A549 treated with GW870086 at 1 μM for 4 hours (cell line): Measurements from ENCODE around the gene PLA1A. TPM values are rescaled to one million over a fixed set of nuclear protein-coding genes. Genes with fewer than 3 reads are reported as not detected.

ENCODE experiments used
- total RNA-seq: library from RNA; stranded (reverse); fragments of 200-300 nt; extraction: Qiagen RNA extraction; gene quantifications from 5 replicates; pipeline ENCODE4 v1.2.3, GENCODE V29; 2022; ENCODE audit warnings: low read depth

The PLA1A gene
- total RNA-seq = 0.11 to 0.56 TPM (median 0.44 TPM) in 5 replicates

GRCh38 chr3:119597548-119598288, at the start of gene PLA1A:
Gene PLA1A (plus strand): TSS chr3:119597885. CDS start chr3:119597914, 29 bp downstream.

GRCh38 chr3:119559441-119559963, 38.2 kb upstream of the PLA1A start, which contains the start of gene CD80:
Gene CD80 (minus strand): TSS chr3:119559614. CDS start chr3:119557728, 1,886 bp downstream.

GRCh38 chr3:119579366-119580066, 18.2 kb upstream of the PLA1A start, which contains the start of gene ADPRH:
Gene ADPRH (plus strand): TSS chr3:119579492. CDS start chr3:119582170, 2,678 bp downstream.

GRCh38 chr3:119660474-119661440, 63.1 kb downstream of the PLA1A start, which contains the start of gene POPDC2:
Gene POPDC2 (minus strand): TSS chr3:119660589. CDS start chr3:119660423, 166 bp downstream.

GRCh38 chr3:119676771-119677640, 79.3 kb downstream of the PLA1A start, which contains the start of gene COX17:
Gene COX17 (minus strand): TSS chr3:119677406. CDS start chr3:119677310, 96 bp downstream.

Other genes with a start within 250 kb of the PLA1A start
- 24.4 to 27.4 TPM (median 25.3 TPM) in 5 replicates for gene TMEM39A, start 134.3 kb upstream of the PLA1A start, total RNA-seq
- gene POGLUT1, start 128.9 kb upstream of the PLA1A start, total RNA-seq = 7.9 to 9.3 TPM (median 8.3 TPM) in 5 replicates
- gene TIMMDC1, start 99.3 kb upstream of the PLA1A start, total RNA-seq = 62.7 to 91.1 TPM (median 86.0 TPM) in 5 replicates
- not detected in 5 replicates for gene CD80, start 38.3 kb upstream of the PLA1A start, total RNA-seq
- gene ADPRH, start 18.4 kb upstream of the PLA1A start, total RNA-seq = 2.8 to 3.3 TPM (median 3.0 TPM) in 5 replicates
- 0.09 to 0.79 TPM (median 0.21 TPM) in 5 replicates for gene POPDC2, start 62.7 kb downstream of the PLA1A start, total RNA-seq
- 98.6 to 134 TPM (median 107 TPM) in 5 replicates for gene COX17, start 79.5 kb downstream of the PLA1A start, total RNA-seq
- gene CFAP91, start 105.1 kb downstream of the PLA1A start, total RNA-seq = 0.11 to 0.43 TPM (median 0.31 TPM) in 4 of 5 replicates, not detected in the other
- not detected in 5 replicates for gene NR1I2, start 184.2 kb downstream of the PLA1A start, total RNA-seq